ENCODE measurements around the gene KHDC1L.
"Not testable (repeated sequence)": the region's sequence is repeated elsewhere in the genome, so short reads cannot be mapped to it uniquely, and the experiment has no call there.

KHDC1L gene

DNA sequence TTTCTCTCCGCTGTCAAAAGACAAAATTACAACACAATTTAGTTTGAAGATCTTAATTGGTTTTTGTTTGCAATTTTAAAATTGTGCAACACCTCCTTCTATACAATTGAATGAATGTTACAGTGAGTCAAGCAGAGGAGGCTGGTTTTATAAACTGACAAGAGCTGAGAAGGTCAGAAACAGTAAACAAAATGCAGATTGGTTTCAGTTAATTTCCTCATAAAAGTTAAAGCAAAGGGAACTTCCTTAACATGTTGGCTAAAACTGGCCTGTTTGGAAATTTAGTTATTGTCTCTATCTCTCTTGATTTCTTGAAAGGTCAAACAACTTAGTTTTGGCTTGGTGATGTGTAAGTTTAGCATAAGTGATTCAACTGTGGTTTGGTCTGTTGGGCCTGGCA lies 22.2 kb downstream of the KHDC1L start:
- no peak overlapping the region for H3K27ac ChIP-seq
- TF ChIP-seq, protein P1, sequence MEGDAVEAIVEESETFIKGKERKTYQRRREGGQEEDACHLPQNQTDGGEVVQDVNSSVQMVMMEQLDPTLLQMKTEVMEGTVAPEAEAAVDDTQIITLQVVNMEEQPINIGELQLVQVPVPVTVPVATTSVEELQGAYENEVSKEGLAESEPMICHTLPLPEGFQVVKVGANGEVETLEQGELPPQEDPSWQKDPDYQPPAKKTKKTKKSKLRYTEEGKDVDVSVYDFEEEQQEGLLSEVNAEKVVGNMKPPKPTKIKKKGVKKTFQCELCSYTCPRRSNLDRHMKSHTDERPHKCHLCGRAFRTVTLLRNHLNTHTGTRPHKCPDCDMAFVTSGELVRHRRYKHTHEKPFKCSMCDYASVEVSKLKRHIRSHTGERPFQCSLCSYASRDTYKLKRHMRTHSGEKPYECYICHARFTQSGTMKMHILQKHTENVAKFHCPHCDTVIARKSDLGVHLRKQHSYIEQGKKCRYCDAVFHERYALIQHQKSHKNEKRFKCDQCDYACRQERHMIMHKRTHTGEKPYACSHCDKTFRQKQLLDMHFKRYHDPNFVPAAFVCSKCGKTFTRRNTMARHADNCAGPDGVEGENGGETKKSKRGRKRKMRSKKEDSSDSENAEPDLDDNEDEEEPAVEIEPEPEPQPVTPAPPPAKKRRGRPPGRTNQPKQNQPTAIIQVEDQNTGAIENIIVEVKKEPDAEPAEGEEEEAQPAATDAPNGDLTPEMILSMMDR (IDR thresholded peaks at IDR 0.05), result no peak
- no peak for TF ChIP-seq ZFX (IDR thresholded peaks at IDR 0.05; ENCODE audit: borderline replicate concordance)

DNA sequence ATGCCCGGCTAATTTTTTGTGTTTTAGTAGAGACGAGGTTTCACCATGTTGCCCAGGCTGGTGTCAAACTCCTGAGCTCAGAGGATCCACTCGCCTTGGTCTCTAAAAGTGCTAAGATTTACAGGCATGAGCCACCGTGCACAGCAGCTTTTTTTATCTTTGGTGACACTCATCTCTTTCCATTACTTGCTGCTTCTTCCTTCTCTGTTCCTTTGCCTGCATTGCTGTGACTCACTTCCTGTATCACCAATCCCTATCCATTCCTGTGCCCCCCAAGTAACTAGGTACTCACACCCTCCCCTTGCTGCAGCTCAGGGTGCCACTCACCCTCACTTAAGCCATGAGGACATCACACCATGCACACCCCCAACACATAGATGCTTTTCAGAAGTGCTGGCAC lies 24.6 kb downstream of the KHDC1L start:
- H3K27ac ChIP-seq, result no peak overlapping the region
- no peak for TF ChIP-seq ZFX (IDR thresholded peaks at IDR 0.05; ENCODE audit: borderline replicate concordance)
- TF ChIP-seq, protein P1 (IDR thresholded peaks at IDR 0.05), result no peak

DNA sequence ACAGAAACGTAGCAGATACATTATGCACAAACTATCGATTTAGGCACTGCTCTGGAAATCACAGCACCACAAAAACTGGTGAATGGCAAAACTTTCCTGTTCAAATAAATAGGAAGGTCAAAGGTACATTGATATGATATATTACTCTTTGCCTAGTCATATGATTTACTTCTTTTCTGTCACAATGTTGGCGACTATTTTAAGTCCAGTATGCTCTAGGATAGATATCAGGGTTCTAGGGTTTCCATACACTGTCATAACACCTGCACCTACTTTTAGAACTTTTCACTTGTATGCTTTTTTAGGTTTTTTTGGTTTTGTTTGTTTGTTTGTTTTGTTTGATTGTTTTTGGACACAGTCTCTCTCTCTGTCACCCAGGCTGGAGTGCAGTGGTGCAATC lies 25.0 kb downstream of the KHDC1L start:
- TF ChIP-seq ZFX (IDR thresholded peaks at IDR 0.05; ENCODE audit: borderline replicate concordance), result no peak
- TF ChIP-seq, protein P1 (IDR thresholded peaks at IDR 0.05), result no peak
- no peak overlapping the region for H3K27ac ChIP-seq

DNA sequence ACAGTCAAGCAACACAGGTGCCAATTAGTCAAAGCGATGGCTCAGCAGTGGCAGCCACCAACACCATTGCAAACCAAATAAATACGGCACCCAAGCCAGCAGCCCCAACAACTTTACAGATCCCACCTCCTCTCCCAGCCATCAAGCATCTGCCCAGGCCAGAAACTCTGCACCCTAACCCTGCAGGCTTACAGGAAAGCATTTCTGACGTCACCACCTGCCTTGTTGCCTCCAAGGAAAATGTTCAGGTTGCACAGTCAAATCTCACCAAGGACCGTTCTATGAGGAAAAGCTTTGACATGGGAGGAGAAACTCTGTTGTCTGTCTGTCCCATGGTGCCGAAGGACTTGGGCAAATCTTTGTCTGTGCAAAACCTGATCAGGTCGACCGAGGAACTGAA lies 30.6 kb downstream of the KHDC1L start:
- H3K27ac ChIP-seq, result no peak overlapping the region
- no peak for TF ChIP-seq ZFX (IDR thresholded peaks at IDR 0.05; ENCODE audit: borderline replicate concordance)
- TF ChIP-seq, protein P1 (IDR thresholded peaks at IDR 0.05), result no peak

DNA sequence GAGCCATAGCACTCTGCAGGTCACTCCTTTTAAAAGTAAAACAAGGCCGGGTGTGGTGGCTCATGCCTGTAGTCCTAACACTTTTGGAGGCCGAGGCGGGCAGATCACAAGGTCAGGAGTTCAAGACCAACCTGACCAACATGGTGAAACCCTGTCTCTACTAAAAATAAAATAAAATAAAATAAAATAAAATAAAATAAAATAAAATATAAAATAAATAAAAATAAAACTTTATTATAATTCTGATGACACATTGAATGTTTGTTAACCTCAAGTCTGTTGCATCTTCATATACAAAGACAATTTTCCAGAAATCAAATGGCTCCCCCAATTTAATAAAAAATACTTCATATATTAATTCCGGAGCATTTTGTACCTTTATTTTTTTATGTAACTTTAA lies 32.0 kb downstream of the KHDC1L start:
- not testable (repeated sequence) for H3K27ac ChIP-seq

DNA sequence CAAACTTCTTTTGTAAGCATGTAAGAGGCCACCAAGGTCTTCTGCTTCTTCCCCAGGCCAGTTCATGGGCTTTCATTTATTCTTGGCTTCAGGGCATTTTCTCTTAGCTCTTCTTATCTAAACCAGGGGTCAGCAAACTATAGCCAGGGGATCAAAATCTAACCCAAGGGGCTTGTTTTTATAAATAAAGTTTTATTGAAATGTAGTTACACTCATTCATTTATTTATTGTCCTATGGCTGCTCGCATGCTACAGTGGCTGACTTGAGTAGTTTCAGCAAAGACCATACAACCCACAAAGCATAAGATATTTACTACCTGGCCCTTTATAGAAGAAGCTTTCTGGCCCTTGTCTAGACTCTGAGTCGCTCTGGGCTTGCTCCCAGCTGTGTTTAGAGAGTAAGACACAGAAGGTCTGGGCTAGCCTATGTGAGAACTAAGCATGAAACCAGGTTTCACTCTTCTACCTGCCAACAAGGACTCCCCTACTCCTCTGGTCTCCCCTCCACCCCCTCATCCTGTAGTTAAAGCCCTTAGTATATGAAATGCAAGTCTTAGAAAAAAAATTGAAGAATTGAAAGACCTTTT lies 43.2 kb downstream of the KHDC1L start:
- H3K27ac ChIP-seq, result no peak overlapping the region
- TF ChIP-seq, protein P1 (IDR thresholded peaks at IDR 0.05), result no peak
- TF ChIP-seq ZFX (IDR thresholded peaks at IDR 0.05; ENCODE audit: borderline replicate concordance), result no peak

DNA sequence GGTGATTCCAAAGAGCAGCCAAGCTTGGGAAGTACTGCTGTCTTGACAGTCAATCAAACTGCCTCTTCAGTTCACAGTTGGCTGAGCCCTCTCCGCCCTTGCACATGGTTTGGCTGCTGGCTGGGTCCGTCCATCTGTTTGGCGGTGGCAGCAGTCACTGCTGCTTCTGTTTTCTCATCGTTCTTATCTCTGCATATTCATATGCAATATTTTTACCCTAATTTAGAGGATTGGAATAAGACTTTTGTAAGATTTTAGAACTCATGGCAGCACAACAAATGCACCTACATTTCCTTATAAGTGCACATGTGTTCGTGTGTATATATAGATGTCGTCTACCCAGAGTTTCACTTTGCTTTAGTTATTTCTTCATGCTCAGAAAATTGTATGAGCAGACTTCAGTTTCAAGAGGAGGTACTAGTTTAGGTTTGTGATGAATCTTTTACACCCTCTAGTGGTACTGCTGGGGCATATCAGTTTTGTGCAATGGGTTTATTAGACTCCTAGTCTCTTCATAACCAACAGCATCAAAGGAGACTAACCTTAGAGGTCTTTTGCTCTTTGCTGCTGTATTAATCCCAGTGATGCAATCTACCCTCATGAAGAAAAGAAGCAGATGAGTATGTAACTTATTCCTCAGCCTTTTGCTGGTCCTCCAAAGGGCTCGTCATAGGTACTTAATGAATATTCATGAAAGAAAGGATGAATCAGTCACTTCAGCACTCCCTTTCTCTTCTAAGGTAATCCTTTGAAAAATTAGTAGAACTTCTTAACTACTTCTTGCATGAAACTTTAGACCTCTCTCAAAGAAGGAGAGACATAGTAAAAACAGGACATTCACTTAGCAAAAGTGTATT lies 44.3 kb downstream of the KHDC1L start:
- TF ChIP-seq ZFX (IDR thresholded peaks at IDR 0.05; ENCODE audit: borderline replicate concordance), result no peak
- TF ChIP-seq, protein P1 (IDR thresholded peaks at IDR 0.05), result peak; percentile 86

More for the DNA sequence above, 44.3 kb downstream of the KHDC1L start:
- no peak overlapping the region for H3K27ac ChIP-seq

Measured in 22Rv1 (cell line).